NCI-H1930 (cell line): ENCODE results near the gene PACSIN2.
"Not testable (repeated sequence)": the region's sequence is repeated elsewhere in the genome, so short reads cannot be mapped to it uniquely, and the experiment has no call there.

Experiments used
- DNase-seq, 2 experiments: peaks; one replicate each; lab custom pipeline; 2025; lab: John Stamatoyannopoulos, UW

Gene PACSIN2

DNA sequence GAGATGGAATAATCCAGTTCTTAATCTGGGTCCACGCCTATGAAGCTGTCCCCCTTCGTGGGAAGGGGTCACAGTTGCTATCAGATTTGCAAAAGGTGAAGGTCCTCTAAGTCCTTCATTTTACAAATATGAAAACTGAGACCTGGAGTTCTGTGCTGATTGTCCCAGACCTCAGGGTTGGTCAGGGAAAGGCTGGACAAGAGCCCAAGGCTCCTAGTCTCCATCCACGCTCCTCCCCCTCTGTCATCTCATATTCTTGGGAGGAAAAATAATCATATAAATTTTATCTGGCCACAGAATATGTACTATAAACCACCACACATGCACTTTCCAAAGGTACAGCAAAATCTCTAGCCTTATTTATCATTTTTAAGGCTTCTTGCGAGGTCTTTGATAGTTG lies 5.5 kb downstream of the PACSIN2 start:
- DNase-seq = no peak

DNA sequence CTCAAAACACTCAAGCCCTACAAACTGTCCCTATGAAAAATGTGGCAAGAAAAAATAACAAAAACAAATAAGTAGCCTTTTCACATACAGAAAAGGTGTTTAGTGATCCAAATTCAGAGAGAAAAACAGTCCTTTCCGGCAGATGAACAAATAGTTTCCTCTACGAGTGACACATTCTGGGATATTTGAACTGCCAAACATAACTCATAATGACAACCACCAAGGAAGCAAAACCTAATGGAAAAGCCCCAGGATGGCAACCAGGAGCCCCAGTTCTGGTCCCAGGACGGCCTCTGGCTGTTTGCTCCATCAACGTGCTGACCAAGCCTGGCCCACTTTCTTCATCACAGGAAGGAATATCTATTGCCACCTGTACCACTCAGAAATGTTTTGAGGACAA lies 6.0 kb downstream of the PACSIN2 start:
- DNase-seq = no peak

DNA sequence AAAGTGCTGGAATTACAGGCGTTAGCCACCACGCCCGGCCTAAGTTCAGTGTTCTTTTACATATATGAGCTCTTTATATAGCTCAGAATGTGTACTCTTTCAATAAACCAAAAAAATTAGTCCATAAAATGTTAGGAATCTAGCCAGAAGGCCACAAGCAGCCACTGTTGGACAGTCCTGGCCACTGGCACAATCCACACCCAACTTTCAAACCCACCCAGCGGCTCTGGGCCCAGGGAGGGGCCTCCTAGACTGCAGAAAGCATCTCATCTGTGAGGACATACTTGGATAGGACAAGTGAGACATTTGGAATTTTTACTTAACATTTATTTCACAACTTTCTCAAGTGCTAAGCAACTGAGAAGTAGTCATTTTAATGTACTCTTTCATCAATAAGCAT lies 6.4 kb downstream of the PACSIN2 start:
- DNase-seq = no peak

DNA sequence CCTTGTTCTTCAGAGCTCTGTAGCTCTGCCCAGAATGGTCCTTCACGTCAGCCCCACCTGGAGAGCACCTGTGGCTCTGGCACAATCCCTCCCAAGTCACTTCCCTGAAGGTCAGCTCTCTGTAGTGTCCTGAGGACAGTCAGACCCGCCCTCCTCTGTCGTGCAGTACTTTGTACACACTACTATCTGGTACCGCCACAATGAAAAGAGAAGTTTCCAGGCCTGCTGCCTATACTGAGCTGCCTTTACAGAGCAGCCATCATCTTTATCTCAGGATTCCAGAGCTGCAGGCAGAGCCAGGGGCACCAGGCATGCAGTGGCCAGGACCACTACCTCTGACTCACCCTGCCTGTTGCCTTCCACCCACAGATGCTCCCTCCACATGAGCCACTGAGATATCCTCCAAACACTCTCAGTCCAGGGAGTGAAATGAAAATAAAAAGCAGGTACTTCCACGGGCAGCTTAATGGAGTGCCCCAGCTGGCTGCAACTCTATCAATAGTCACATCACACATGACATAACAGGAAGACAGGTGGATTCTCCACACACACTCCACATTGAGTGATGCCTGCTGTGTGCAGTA lies 7.3 kb downstream of the PACSIN2 start:
- no peak for DNase-seq

DNA sequence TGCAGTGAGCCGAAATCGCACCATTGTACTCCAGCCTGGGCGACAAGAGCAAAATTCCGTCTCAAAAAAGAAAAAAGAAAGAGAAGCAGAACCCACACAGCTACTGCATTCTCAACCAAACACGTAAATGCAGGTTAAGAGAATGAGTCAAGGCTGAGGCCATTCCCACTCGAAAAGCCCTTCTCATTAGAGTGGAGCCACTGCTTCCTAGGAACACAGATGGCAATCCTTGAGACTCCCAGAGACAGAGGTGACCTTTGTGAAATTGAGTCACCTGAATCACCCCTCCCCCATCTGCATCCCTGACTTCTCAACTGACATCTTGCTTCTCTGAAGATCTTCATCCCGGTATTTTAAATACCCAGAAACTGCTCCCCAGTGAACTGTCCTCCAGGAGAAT lies 8.2 kb downstream of the PACSIN2 start:
- no peak for DNase-seq

DNA sequence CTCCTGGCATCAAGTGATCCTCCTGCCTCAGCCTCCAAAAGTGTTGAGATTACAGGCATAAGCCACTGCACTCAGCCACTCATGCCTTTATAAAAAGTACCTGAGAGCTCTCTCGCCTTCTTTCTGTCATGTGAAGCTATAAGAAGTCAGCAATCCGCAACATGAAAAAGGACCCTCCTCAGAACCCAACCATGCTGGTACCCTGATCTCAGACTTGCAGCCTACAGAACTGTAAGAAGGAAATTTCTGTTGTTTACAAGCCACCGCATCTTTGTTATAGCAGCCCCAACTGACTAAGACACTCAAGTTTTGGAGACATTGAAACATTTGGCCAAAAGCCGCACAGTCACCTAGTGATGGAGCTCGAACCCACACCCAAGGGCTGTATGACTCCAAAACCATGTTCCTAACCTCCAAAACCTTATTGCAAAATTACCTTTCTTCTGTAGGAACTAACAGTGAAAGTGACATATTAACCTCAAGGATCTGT lies 8.9 kb downstream of the PACSIN2 start:
- no peak for DNase-seq

DNA sequence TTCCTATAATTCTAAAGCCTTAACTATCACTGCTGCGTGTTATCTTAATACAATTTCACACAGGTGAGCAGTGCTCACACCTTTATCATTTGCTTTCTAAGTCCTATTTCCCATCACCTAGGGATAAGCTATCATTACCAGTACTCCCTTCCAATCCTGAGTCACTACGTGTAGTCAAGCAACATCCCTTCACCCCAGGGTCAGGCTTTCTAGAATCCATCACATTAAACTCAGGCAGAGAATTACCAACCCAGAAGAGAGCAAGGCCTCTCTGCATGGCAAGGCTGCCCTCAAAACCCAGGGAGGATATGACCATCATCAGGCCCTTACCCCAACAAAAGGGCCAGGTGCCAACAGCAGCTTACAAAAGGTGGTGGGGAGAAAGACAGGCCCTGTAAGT lies 9.8 kb downstream of the PACSIN2 start:
- no peak for DNase-seq

DNA sequence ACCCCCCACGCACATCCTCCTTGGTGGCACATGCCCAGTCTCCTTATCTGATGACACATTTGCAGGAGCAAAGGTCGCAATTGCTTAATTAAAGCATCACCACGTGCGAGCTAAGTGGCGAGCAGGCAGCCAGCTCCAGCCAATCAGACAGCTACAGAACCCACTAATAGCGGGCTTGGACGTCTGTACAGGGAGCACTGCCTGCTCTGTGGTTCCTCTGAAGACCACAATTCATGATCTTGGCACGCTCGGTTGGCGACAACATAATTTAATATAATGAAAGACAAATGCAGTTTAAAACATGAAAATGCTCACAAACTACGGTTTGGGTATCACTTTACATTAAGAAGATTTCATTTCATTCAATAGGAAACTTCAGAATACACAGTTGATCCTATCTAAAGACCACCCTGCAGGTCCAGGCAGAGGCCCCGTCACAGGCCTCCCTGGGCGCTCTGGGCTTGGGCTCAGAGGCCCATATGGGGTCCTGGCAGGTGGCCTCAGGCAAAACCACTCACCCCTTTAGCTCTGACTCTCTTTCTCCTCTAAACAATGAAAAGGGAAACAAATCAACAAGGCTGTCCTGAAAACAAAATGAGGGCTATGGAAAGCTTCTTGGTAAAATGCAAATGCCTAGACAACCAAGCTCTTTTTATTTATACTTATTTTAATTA lies 10.4 kb downstream of the PACSIN2 start:
- no peak for DNase-seq

DNA sequence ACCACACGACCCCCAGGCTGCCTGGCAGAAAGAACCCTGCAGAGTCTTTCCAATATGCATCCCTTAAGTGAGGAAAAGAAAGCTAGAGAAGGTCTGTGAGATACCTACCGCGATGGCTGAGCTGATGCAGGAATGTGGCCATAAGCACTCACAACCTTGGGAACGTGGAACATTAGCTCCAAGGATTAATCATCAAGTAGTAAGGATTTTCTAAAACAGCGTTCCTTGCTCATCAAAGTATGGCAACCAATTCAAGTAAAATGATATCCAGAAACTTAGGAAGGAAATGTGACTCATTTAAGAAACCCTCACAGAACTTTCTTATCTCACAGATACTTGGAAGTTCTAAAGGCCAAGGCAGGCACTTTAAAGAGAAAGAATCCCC lies 12.8 kb downstream of the PACSIN2 start:
- DNase-seq = no peak

DNA sequence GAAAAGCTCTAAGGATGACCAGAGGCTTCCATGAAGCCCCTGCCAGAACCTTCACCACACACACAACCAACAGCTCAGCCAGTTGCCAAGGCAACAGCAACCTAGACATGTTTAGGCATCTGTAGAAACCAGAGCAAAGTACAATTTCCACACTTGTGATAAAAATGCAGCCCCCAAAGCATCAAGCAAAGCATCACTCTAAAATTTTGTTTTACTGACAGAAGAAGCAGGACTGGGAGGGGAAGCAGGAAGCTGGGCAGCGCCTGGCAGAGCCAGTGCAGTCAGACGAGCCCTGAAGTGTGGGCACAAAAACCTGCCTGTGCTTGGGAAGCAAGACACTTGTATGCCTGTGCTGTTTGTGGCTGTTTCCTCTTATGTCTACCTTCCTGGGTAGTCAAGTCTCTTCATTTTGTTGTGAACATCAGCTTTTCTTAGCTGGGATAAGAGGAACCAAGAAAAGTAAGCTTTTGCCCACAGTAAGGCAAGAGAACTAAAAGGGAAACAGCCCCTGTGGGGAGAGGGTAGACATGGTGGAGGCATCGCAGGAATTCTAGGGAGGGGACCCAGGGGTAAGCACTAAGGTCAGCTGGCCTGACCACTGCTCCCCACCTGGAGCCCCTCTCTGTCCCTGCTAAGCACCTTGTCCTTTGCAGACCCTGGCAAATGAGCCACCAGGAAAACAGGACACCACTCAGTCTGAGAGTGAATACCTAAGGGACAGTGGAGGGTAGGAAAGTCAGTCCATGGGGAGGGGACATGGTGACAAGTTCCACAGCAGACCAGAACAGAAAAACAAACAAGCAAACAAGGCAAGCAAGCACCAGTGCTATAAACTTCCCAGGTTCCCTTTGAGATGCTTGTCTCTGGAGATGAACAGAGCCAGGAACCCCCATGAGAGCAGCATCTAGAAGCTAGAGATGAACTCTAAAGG lies 13.4 kb downstream of the PACSIN2 start:
- DNase-seq = no peak

DNA sequence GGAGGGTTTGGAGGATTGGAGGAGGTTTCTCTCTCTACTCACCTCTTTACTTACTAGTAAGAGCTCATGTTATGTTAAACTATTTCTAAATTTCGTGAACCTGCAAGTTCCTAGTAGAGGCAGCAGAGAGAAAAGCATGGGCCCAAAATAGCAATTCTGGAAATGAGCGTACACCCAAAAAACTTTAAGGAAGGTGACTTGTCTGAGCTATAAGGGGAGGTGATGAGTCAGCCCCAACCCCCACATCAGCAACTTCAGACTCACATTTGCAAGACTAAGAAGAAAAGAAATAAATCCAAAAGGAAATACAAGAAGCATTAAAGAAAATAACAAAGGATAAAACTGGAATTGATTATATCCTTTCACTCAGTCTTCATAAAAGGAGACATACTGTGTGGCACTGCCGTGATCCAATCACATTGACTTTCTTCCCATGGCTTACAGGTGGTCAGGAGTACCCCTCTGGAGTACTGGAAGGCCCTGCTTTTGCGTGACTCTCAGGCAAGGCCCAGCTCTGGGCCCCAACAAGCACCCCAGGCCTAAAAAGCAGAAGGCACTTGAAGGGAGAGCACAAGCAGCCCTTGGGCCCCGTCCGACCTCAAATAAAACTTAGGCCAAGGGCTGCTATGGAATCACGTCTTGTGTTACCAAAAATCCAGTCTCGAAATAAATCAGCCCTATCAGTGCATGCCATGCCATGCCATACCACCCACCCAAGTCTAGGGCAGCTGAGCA lies 14.3 kb downstream of the PACSIN2 start:
- DNase-seq = no peak

DNA sequence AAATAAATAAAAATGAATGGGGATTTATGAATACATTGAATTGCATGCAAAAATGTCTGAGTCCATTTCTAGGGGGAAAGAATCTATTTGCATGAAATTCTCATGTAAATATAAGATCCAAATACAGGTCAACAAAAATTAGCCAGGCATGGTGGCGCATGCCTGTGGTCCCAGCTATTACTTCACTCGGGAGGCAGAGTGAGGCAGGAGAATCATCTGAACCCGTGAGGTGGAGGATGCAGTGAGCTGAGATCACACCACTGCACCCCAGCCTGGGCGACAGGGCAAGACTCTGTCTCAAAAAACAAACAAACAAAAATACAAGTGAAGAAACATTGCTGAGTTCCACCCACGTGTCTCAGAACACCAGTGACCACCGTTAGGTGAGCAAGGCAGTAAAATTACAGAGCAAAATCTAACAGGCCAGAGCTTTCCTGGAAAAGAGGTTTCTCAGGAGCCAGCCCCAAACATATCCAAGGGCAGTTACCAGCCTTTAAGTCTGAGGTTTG lies 17.3 kb downstream of the PACSIN2 start:
- no peak for DNase-seq

DNA sequence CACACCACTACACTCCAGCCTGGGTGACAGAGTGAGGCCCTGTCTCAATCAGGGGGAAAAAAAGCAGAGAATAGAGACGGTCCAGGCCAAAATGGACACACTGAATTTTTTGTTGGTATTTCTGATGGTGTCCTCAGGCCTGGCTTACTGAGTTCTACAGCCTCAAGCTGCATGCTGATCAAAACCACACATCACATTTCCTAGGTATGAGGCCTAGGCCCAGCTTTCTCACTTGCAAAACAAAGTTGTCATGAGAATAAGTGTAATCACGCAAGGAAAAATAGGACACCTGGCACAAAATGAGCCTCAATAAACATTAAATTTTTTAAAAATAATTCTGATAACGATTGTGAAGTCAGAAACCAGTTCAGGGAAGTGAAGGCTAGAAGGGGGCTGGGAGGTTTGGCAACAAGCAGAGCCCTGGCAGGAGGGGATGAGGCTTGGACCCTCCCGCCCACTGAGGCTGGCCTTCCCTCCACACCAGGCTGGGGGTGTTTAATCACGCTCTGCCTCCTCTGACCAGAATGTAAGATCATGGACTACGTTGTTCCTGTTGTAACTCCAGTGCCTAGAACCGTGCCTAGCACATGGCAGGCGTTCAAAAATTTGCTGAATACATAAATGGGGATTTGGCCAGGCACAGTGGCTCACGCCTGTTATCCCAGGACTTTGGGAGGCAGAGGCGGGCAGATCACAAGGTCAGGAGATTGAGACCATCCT lies 18.1 kb downstream of the PACSIN2 start:
- DNase-seq = no peak

DNA sequence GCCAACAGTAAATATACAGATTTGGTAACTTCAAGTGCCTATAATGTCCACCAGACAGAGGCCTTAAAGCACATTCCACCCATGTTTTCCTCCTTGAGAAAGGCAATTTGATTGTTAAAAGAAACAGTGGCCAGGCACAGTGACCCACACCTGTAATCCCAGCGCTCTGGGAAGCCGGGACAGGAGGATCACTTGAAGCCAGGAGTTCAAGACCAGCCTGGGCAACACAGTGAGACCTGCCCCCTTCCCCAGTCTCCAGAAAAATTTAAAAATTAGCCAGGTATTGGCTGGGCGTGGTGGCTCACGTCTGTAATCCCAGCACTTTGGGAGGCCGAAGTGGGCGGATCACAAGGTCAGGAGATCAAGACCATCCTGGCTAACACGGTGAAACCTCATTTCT lies 19.3 kb downstream of the PACSIN2 start:
- not testable (repeated sequence) for DNase-seq

DNA sequence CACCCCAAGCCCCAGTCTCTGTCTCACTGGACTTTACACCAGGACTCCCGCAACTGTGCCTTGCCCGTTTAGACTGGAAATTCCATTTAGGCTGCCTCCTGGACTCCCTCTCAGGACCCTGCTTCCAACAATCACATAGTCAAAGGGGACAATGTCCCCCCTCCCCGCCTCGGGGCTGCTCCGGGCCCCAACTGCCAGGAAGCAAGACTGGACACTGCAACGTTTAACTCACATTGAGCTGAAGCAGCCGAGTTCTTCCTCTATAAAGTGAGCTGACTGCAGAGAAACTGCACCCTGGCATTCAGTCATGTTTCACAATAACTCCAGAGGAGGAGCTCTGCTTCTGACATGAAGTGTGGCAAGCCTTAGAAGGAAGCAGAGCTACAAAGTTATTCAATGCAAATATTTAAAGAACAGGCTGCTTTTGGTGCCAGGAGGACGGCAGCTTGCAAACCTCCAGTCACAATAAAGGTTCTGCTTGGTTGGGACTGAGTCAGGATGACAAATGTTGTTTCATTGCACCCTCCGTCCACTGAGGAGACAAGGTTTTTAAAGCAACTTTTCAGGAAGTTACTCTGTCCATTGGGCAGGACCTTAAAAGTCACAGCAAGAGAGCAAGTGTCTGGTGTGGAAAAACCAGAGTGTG lies 19.9 kb downstream of the PACSIN2 start:
- DNase-seq = no peak

DNA sequence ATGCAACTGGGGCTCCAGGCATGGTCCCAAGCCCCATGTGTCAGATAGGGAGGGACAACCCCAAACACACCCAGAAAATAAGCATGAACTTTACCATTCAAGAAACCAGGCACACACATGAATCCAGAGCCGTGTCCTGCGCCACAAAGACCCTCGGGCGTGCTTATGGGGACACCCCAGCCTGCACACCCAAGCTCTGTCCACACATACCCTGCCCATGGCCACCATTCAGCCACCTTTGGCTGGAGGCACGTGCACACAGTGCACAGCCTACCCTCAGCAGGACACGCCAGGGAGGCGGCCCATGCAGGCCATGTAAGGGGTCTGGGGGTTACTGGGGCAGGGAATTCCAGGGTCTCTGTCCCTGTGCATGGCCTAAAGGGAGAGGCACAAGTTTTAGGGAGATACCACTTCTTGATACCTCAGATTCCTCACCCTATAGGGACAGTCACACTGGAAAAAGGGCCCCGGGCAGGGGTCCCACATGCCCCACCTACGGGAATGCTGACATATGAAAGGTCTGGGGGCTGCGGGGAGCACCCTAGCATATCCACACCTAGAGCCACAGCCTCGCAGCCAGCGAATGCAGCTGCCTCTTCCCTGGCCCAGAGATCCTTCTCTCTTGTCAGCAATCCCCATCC lies 20.6 kb downstream of the PACSIN2 start:
- DNase-seq = no peak

DNA sequence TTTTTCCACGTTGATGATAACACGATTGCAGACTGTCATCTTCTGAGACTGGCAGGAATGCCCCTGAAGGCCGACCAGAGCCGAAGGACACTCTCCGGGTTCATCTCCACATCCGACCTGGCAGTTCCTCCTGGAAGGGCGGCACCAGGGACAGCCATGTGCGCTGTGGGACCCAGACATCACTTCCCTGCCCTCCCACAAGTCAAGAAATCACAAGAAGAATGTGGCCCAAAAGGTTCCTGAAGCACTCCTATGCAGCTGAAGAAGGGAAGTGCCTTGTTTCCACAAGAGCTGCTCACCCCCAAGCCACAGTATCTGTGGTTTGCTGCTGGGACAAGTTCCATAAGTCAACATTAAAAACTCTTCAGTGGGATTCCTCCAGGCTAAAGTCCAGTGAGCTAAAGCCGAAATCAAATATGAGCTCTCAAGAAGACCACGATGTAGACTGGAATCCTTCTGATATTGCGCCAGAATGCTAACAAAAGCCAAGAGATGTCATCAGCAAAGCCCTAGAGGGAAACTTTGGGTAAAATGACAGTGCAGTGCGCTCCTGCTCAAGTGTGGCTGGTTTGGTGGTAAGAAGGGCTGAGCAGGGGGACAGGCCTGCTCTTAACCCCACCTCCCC lies 21.2 kb downstream of the PACSIN2 start:
- DNase-seq = no peak

DNA sequence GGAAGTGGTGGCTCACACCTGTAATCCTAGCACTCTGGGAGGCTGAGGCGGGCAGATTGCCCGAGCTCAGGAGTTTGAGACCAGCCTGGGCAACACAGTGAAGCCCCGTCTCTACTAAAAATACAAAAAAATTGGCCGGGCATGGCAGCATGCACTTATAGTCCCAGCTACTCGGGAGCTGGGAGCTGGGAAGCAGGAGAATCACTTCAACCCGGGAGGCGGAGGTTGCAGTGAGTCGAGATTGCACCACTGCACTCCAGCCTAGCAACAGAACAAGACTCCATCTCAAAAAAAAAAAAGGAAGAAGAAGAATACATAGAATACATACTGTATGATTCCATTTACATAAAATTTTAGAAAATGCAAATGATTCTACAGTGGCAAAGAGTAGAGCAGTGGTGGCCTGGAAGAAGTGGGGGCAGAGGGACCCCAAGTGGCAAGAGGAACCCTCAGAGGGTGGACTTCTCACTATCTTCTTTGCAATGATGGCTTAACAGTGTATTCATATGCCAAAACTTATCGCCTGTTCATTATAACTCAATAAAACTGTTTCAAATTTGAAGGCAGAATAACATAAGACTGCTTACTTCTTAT lies 22.0 kb downstream of the PACSIN2 start:
- DNase-seq = no peak

DNA sequence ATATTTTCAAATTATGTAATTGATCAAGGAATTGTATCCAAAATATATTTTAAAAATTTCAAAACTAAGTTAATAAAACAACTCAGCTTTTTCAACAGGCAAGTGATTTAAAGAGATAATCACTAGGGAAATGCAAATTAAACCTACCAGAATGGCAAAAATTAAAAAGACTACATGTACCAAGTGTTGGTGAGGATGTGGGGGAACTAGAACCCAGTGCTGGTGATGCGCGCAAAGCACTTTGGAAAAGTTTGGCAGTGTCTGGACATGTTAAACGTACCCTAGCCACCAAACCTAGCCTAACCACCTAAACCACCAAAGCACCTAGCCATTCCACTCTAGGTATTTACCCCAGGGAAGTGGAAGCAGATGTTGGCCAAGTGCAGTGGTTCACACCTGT lies 22.9 kb downstream of the PACSIN2 start:
- no peak for DNase-seq
